Peyer's patch (tissue), 4 donors: ENCODE results near the gene MARCKSL1. TPM values are rescaled to one million over a fixed set of nuclear protein-coding genes. Genes with fewer than 3 reads are reported as not detected.

Experiments used
- DNase-seq, 3 donors: peaks; one replicate each; pipeline ENCODE4 v3.0.0-alpha.2; 2017 to 2019
- H3K27ac ChIP-seq, 4 donors: fragments of 200-600 bp; sonication (generic); one replicate each; pipeline ENCODE4 v1.5.1; 2016 to 2019
- H3K27me3 ChIP-seq, 2 donors: fragments of 200-600 bp; sonication (generic); one replicate each; pipeline ENCODE4 v1.5.1; 2019
- H3K36me3 ChIP-seq, 3 donors: fragments of 200-600 bp; sonication (generic); one replicate each; pipeline ENCODE4 v1.5.1; 2016 to 2019
- H3K4me1 ChIP-seq, 4 donors: fragments of 200-600 bp; sonication (generic); one replicate each; pipeline ENCODE4 v1.5.1; 2016 to 2019
- H3K4me3 ChIP-seq, 4 donors: fragments of 200-600 bp; sonication (generic); 1 replicate in 3 of 4; 2 replicates in 1 of 4; pipeline ENCODE4 v1.5.1; 2016 to 2019; ENCODE audit warnings: mild to moderate bottlenecking in 1 of 4
- H3K9me3 ChIP-seq, 4 donors: fragments of 200-600 bp; sonication (generic); one replicate each; pipeline ENCODE4 v1.5.1; 2016 to 2019; ENCODE audit warnings: mild to moderate bottlenecking in 1 of 4
- CTCF ChIP-seq, 6 experiments: fragments of 450-650 bp in 4 of 6; fragments of 200-600 bp in 2 of 6; sonication (generic) in 1 of 6; IDR thresholded peaks; one replicate each; pipeline ENCODE4 v1.5.1; 2017 to 2019; ENCODE audit warnings: antibody characterized with exemption in 6 of 6, mild to moderate bottlenecking in 3 of 6, moderate library complexity in 1 of 6
- POLR2A ChIP-seq, 2 donors: fragments of 450-650 bp; IDR thresholded peaks; one replicate each; pipeline ENCODE4 v1.5.1; 2017; ENCODE audit warnings: antibody characterized with exemption in 2 of 2, mild to moderate bottlenecking in 2 of 2, moderate library complexity in 2 of 2
- total RNA-seq, 4 donors: library from RNA; depleted of rRNA; stranded (reverse); fragments of >200 nt; gene quantifications; one replicate each; pipeline ENCODE4 v1.1.0, GENCODE V29; 2016

MARCKSL1 gene
- total RNA-seq, 4 donors from 2014 or later = 19.1 to 51.2 (median 35.9) TPM

GRCh38 chr1:32342704-32343103, 6.7 kb upstream of the MARCKSL1 start:
- TF ChIP-seq CTCF (IDR thresholded peaks at IDR 0.05) (no peak), POLR2A (IDR thresholded peaks at IDR 0.05) (no peak)
- DNase-seq = no peak
- H3K4me1 ChIP-seq = peaks cover 0 to 15% (median 7%) of the 10 kb centered on the region in 4 donors
- H3K27me3 ChIP-seq = no peaks in the 10 kb centered on the region
- no peaks in the 10 kb centered on the region for H3K36me3 ChIP-seq
- H3K27ac ChIP-seq = no peak overlapping the region
- H3K9me3 ChIP-seq = no peaks in the 10 kb centered on the region
- H3K4me3 ChIP-seq = no peak overlapping the region

- H3K36me3 ChIP-seq = no peaks in the 10 kb centered on the region
- no peak overlapping the region for H3K4me3 ChIP-seq
- TF ChIP-seq CTCF (IDR thresholded peaks at IDR 0.05) (no peak), POLR2A (IDR thresholded peaks at IDR 0.05) (no peak)
- no peak for DNase-seq
- H3K27ac ChIP-seq = no peak overlapping the region
- H3K27me3 ChIP-seq = no peaks in the 10 kb centered on the region
- peaks cover 0 to 23% (median 13%) of the 10 kb centered on the region in 4 donors for H3K4me1 ChIP-seq
- H3K9me3 ChIP-seq = no peaks in the 10 kb centered on the region
Measured at GRCh38 chr1:32341971-32342370, 5.9 kb upstream of the MARCKSL1 start.

- no peak for TF ChIP-seq CTCF (IDR thresholded peaks at IDR 0.05)
- no peak for TF ChIP-seq POLR2A (IDR thresholded peaks at IDR 0.05)
- H3K27me3 ChIP-seq = no peaks in the 10 kb centered on the region
- H3K4me3 ChIP-seq = no peak overlapping the region
- H3K4me1 ChIP-seq = peaks cover 0 to 29% (median 20%) of the 10 kb centered on the region in 4 donors
- H3K27ac ChIP-seq = no peak overlapping the region
- H3K36me3 ChIP-seq = no peaks in the 10 kb centered on the region
- H3K9me3 ChIP-seq = no peaks in the 10 kb centered on the region
- DNase-seq = no peak
Measured at GRCh38 chr1:32341186-32341757, 5.2 kb upstream of the MARCKSL1 start.

- H3K4me1 ChIP-seq = peaks cover 0 to 36% (median 26%) of the 10 kb centered on the region in 4 donors
- peak in 1 of 3 donors; percentile 41 for DNase-seq
- no peak overlapping the region for H3K27ac ChIP-seq
Measured at GRCh38 chr1:32339363-32339978, 3.4 kb upstream of the MARCKSL1 start.

GRCh38 chr1:32338637-32339145, 2.7 kb upstream of the MARCKSL1 start:
- peaks cover 0 to 39% (median 28%) of the 10 kb centered on the region in 4 donors for H3K4me1 ChIP-seq
- no peak for TF ChIP-seq POLR2A (IDR thresholded peaks at IDR 0.05)
- no peak for TF ChIP-seq CTCF (IDR thresholded peaks at IDR 0.05)
- H3K27ac ChIP-seq = no peak overlapping the region
- no peaks in the 10 kb centered on the region for H3K9me3 ChIP-seq
- no peak overlapping the region for H3K4me3 ChIP-seq
- DNase-seq = no peak
- no peaks in the 10 kb centered on the region for H3K27me3 ChIP-seq
- no peaks in the 10 kb centered on the region for H3K36me3 ChIP-seq

More at GRCh38 chr1:32339363-32339978, 3.4 kb upstream of the MARCKSL1 start:
- Histone ChIP-seq H3K27me3 (no peaks in the 10 kb centered on the region), H3K4me3 (no peak overlapping the region), H3K9me3 (no peaks in the 10 kb centered on the region), H3K36me3 (no peaks in the 10 kb centered on the region)
- TF ChIP-seq CTCF (IDR thresholded peaks at IDR 0.05) (no peak), POLR2A (IDR thresholded peaks at IDR 0.05) (no peak)
